ENCODE measurements around the gene CYP2B6. TPM values are rescaled to one million over a fixed set of nuclear protein-coding genes. Genes with fewer than 3 reads are reported as not detected.
A peak's percentile ranks its signal among the peaks of the same experiment; 100 is the strongest.

CYP2B6 gene
- 1.9 TPM for total RNA-seq
- long read RNA-seq: 0 reads

GRCh38 chr19:40990972-40991381 is at the start of gene CYP2B6:
CYP2B6 (plus strand) TSS chr19:40991282; CDS start chr19:40991306, 24 bp downstream.
- intact Hi-C loops (cut with DNase I): no loop called here
- ATAC-seq (no peak), DNase-seq (no peak)
- Histone ChIP-seq H3K4me3 (no peak within 1 kb of the TSS), H3K36me3 (no peaks in the 10 kb centered on the region), H3K9me3 (no peaks in the 10 kb centered on the region), H3K27me3 (ENCODE audit: low read depth) (no peaks in the 10 kb centered on the region), H3K27ac (no peak within 1 kb of the TSS), H3K4me1 (no peaks in the 10 kb centered on the region)
- TF ChIP-seq, protein P1, sequence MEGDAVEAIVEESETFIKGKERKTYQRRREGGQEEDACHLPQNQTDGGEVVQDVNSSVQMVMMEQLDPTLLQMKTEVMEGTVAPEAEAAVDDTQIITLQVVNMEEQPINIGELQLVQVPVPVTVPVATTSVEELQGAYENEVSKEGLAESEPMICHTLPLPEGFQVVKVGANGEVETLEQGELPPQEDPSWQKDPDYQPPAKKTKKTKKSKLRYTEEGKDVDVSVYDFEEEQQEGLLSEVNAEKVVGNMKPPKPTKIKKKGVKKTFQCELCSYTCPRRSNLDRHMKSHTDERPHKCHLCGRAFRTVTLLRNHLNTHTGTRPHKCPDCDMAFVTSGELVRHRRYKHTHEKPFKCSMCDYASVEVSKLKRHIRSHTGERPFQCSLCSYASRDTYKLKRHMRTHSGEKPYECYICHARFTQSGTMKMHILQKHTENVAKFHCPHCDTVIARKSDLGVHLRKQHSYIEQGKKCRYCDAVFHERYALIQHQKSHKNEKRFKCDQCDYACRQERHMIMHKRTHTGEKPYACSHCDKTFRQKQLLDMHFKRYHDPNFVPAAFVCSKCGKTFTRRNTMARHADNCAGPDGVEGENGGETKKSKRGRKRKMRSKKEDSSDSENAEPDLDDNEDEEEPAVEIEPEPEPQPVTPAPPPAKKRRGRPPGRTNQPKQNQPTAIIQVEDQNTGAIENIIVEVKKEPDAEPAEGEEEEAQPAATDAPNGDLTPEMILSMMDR (IDR thresholded peaks at IDR 0.05): no peak

DNA sequence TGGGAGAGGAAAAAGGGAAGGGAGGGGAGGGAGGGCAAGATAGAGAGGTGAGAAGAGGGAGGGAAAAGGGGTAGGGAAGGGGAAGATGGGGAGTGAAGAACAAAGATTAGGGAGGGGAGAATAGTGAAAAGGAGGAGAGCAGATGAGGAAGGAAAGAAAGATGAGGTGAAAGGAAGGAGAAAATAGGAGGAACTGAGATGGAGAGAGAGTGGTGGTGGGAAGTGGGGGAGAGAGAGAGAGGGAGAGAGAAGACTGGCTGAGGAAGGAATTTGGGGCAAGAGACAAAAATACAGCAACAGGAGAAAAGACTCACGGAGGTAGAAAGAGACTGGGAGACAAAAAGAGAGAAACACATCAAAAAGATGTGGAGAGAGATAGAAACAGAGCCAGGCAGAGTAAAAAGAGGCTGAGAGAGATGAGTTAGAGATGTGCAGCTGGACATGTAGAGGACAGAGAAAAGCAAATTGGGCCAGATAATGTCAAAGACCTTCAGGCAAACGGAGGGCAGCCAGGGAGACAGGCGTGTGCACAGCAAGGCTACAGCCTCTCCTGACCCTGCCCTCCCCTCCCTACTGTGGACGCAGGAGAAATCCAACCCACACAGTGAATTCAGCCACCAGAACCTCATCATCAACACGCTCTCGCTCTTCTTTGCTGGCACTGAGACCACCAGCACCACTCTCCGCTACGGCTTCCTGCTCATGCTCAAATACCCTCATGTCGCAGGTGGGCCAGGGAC is 49.4 kb upstream of the CYP2B6 start:
- Histone ChIP-seq H3K36me3 (peaks cover 28% of the 10 kb centered on the region), H3K4me3 (no peak overlapping the region), H3K9me3 (no peaks in the 10 kb centered on the region), H3K27me3 (ENCODE audit: low read depth) (no peaks in the 10 kb centered on the region), H3K27ac (no peak overlapping the region), H3K4me1 (no peaks in the 10 kb centered on the region)
- TF ChIP-seq, protein P1 (IDR thresholded peaks at IDR 0.05): no peak
- DNase-seq (no peak), ATAC-seq (peak; percentile 16 to 37)
- intact Hi-C loops (cut with DNase I): no loop called here

GRCh38 chr19:40945645-40946044 is 45.4 kb upstream of the CYP2B6 start:
- ATAC-seq: no peak
- TF ChIP-seq, protein P1 (IDR thresholded peaks at IDR 0.05): no peak

DNA sequence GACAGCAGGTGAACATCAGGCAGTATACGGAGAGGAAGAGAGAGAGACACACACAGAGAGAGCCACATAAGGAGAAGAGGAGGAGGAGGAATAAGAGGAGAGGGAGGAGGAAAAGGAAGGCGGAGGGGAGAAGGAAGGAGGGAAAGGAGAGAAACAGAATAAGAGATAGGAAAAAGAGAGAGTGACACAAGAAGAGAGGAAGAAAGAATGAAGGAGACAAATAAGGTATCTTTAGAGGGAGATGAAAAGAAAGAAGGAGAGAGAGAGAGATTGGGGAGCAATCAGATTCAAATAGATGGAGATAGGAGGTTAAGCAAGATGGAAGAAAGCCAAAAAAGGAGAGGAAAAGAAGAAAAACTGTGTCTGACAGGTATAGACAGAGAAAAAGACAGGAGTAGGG is 44.0 kb upstream of the CYP2B6 start:
- TF ChIP-seq, protein P1 (IDR thresholded peaks at IDR 0.05): no peak
- DNase-seq: no peak
- Histone ChIP-seq H3K4me3 (no peak overlapping the region), H3K4me1 (no peaks in the 10 kb centered on the region), H3K9me3 (no peaks in the 10 kb centered on the region), H3K36me3 (peaks cover 16% of the 10 kb centered on the region), H3K27ac (no peak overlapping the region), H3K27me3 (ENCODE audit: low read depth) (no peaks in the 10 kb centered on the region)
- intact Hi-C loops (cut with DNase I): no loop called here
- ATAC-seq: no peak

More at GRCh38 chr19:40945645-40946044, 45.4 kb upstream of the CYP2B6 start:
- no peak overlapping the region for H3K4me3 ChIP-seq
- DNase-seq: no peak
- intact Hi-C loops (cut with DNase I): no loop called here
- H3K9me3 ChIP-seq: no peaks in the 10 kb centered on the region
- H3K36me3 ChIP-seq: peaks cover 16% of the 10 kb centered on the region
- H3K27me3 ChIP-seq (ENCODE audit: low read depth): no peaks in the 10 kb centered on the region
- no peaks in the 10 kb centered on the region for H3K4me1 ChIP-seq
- H3K27ac ChIP-seq: no peak overlapping the region

DNA sequence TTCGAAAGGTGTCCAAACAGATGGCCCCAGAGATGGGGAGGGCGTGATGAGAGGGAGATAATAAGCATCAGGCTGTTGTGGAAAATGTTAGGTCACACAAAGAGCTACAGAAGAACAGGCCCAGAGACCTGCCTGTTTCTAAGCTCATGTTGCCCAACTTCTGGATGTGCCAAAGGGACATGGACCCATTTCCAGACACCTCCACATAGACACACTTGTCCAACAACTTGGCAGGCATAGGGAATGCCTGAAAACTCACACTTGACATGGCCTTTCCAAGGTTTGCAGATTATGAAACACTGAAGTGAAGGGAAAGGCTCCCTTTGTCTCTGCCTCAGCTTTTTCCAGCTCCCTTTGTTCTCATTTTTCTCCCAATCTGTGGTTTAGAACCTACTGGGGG is 43.5 kb upstream of the CYP2B6 start:
- DNase-seq: no peak
- Histone ChIP-seq H3K36me3 (peaks cover 16% of the 10 kb centered on the region), H3K4me1 (no peaks in the 10 kb centered on the region), H3K27ac (no peak overlapping the region), H3K4me3 (no peak overlapping the region), H3K9me3 (no peaks in the 10 kb centered on the region), H3K27me3 (ENCODE audit: low read depth) (no peaks in the 10 kb centered on the region)
- intact Hi-C loops (cut with DNase I): no loop called here
- no peak for ATAC-seq
- TF ChIP-seq, protein P1 (IDR thresholded peaks at IDR 0.05): no peak
